Keratinocyte (primary cell): ENCODE data around the gene CCM2.

Experiments
- CTCF ChIP-seq, 3 experiments: IDR thresholded peaks in 1 of 3; conservative IDR thresholded peaks in 1 of 3; optimal IDR thresholded peaks in 1 of 3; 2 replicates in 2 of 3; 3 replicates in 1 of 3; pipeline versions ENCODE3 to v1.5.1; 2011; ENCODE audit warnings: low read length in 3 of 3, mild to moderate bottlenecking in 3 of 3, moderate library complexity in 2 of 3, control low read depth in 1 of 3, inconsistent platforms in 1 of 3; ENCODE audit not compliant: insufficient read depth in 2 of 3; ENCODE audit errors: extremely low read depth in 1 of 3
- EZH2 ChIP-seq: IDR thresholded peaks from one replicate; pipeline ENCODE4 v1.6.1; 2012; ENCODE audit warnings: inconsistent platforms, mild to moderate bottlenecking, low read length, moderate library complexity

- TF ChIP-seq CTCF (optimal IDR thresholded peaks at IDR 0.05 in 1 of 3, IDR thresholded peaks at IDR 0.05 in 1 of 3, conservative IDR thresholded peaks at IDR 0.05 in 1 of 3; ENCODE audit: extremely low read depth in 1 of 3, insufficient read depth in 2 of 3, low read length in 3 of 3) (no peak), EZH2 (no peak)
Observed at GRCh38 chr7:44983742-44984477, 16.1 kb upstream of the CCM2 start.
